Activated CD8-positive, alpha-beta T cell treated with anti-CD3 and anti-CD28 coated beads for 36 hours (primary cell): Measurements from ENCODE around the gene APBA3. TPM values are rescaled to one million over a fixed set of nuclear protein-coding genes. Genes with fewer than 3 reads are reported as not detected.

Source experiments
- ATAC-seq: fragments of 200-7000 bp; cut with Tn5 transposase; one replicate; pipeline ENCODE4 v1.10.0; 2021; ENCODE audit warnings: mild to moderate bottlenecking, moderate library complexity
- CTCF ChIA-PET: fragments of 350-600 bp; sonication (Branson Sonifier 250); formaldehyde crosslinking; loops from one replicate; lab custom pipeline; 2021; ENCODE audit warnings: antibody characterized with exemption; lab: Charles Lee
- POLR2A ChIA-PET: fragments of 350-600 bp; sonication (Branson Sonifier 250); formaldehyde crosslinking; loops from one replicate; lab custom pipeline; 2021; ENCODE audit warnings: antibody characterized with exemption; lab: Charles Lee
- DNase-seq: peaks from one replicate; pipeline ENCODE4 v3.0.0-alpha.2; 2020
- H3K27ac Mint-ChIP-seq: one replicate; pipeline ENCODE4 v1.8.0; 2021; ENCODE audit warnings: mild to moderate bottlenecking, mixed read lengths
- H3K27me3 Mint-ChIP-seq: one replicate; pipeline ENCODE4 v1.8.0; 2021; ENCODE audit warnings: mixed read lengths
- H3K36me3 Mint-ChIP-seq: one replicate; pipeline ENCODE4 v1.8.0; 2021; ENCODE audit warnings: low read depth, mixed read lengths
- H3K4me1 Mint-ChIP-seq: one replicate; pipeline ENCODE4 v1.8.0; 2021; ENCODE audit warnings: low read depth, mixed read lengths
- H3K4me3 Mint-ChIP-seq: one replicate; pipeline ENCODE4 v1.8.0; 2021; ENCODE audit warnings: mild to moderate bottlenecking, moderate library complexity, mixed read lengths
- H3K9me3 Mint-ChIP-seq: one replicate; pipeline ENCODE4 v1.8.0; 2021; ENCODE audit warnings: mixed read lengths
- CTCF ChIP-seq: fragments of 200-600 bp; IDR thresholded peaks from one replicate; pipeline ENCODE4 v1.8.0; 2022; ENCODE audit warnings: antibody characterized with exemption, mild to moderate bottlenecking
- intact Hi-C: fragments of 100-400 bp; cut with micrococcal nuclease; formaldehyde crosslinking; loops from one replicate; pipeline ENCODE4 v1.10.0; 2022
- total RNA-seq, 2 experiments: library from RNA; stranded (reverse); gene quantifications; one replicate each; pipeline ENCODE4 v1.2.3, GENCODE V29; 2021

The APBA3 gene
- total RNA-seq, 2 experiments from 2014 or later: 28.0 to 29.1 TPM

GRCh38 chr19:3746371-3747056 lies 15.0 kb downstream of the APBA3 start:
- ATAC-seq (no peak), DNase-seq (no peak)
- intact Hi-C loops: no loop called here
- no peak overlapping the region for H3K27ac Mint-ChIP-seq
- no peak overlapping the region for H3K4me3 Mint-ChIP-seq
- H3K27me3 Mint-ChIP-seq: no peaks in the 10 kb centered on the region
- no peak for TF ChIP-seq CTCF
- H3K36me3 Mint-ChIP-seq: peaks cover 17% of the 10 kb centered on the region
- peaks cover 2% of the 10 kb centered on the region for H3K9me3 Mint-ChIP-seq
- H3K4me1 Mint-ChIP-seq: no peaks in the 10 kb centered on the region
- POLR2A ChIA-PET: interaction anchor here (0.6 kb wide), 1 partner anchor 1873 kb away, joined by 3 read pairs; no protein-coding TSS in a partner anchor
- CTCF ChIA-PET: no interaction called here

- Mint-ChIP-seq H3K4me3 (no peak overlapping the region), H3K36me3 (peaks cover 12% of the 10 kb centered on the region), H3K9me3 (peaks cover 2% of the 10 kb centered on the region), H3K27me3 (no peaks in the 10 kb centered on the region), H3K4me1 (no peaks in the 10 kb centered on the region), H3K27ac (no peak overlapping the region)
- intact Hi-C loops: no loop called here
- POLR2A ChIA-PET: no interaction called here
- DNase-seq (no peak), ATAC-seq (no peak)
- TF ChIP-seq CTCF: no peak
- CTCF ChIA-PET: no interaction called here
These were observed 16.0 kb downstream of the APBA3 start for GRCh38 chr19:3745363-3746045.

- H3K27ac Mint-ChIP-seq: no peak overlapping the region
- POLR2A ChIA-PET: no interaction called here
These were observed 18.0 kb downstream of the APBA3 start for GRCh38 chr19:3743486-3743885.

GRCh38 chr19:3740431-3740830 lies 21.1 kb downstream of the APBA3 start:
- no peak for ATAC-seq
- ChIA-PET POLR2A (no interaction called here), CTCF (interaction anchor here (1.0 to 1.9 kb wide), 3 partner anchors 11 to 82 kb away, joined by 3 to 4 read pairs (median 3); no protein-coding TSS in a partner anchor)
- no peak overlapping the region for H3K4me3 Mint-ChIP-seq
- peaks cover 3% of the 10 kb centered on the region for H3K4me1 Mint-ChIP-seq
- DNase-seq: no peak
- H3K27ac Mint-ChIP-seq: no peak overlapping the region
- TF ChIP-seq CTCF: no peak
- intact Hi-C loops: no loop called here
- no peaks in the 10 kb centered on the region for H3K9me3 Mint-ChIP-seq
- no peaks in the 10 kb centered on the region for H3K27me3 Mint-ChIP-seq
- H3K36me3 Mint-ChIP-seq: no peaks in the 10 kb centered on the region

More at GRCh38 chr19:3743486-3743885, 18.0 kb downstream of the APBA3 start:
- H3K27me3 Mint-ChIP-seq: no peaks in the 10 kb centered on the region
- intact Hi-C loops: no loop called here
- H3K36me3 Mint-ChIP-seq: no peaks in the 10 kb centered on the region
- ATAC-seq (no peak), DNase-seq (no peak)
- peaks cover 3% of the 10 kb centered on the region for H3K4me1 Mint-ChIP-seq
- CTCF ChIA-PET: no interaction called here
- TF ChIP-seq CTCF: no peak
- no peaks in the 10 kb centered on the region for H3K9me3 Mint-ChIP-seq
- no peak overlapping the region for H3K4me3 Mint-ChIP-seq
